ENCODE results near the gene KPNA1. TPM values are rescaled to one million over a fixed set of nuclear protein-coding genes. Genes with fewer than 3 reads are reported as not detected.

Gene KPNA1
- total and polyA plus RNA-seq, 7 donors, result 9.6 to 50.1 (median 34.9) TPM

DNA sequence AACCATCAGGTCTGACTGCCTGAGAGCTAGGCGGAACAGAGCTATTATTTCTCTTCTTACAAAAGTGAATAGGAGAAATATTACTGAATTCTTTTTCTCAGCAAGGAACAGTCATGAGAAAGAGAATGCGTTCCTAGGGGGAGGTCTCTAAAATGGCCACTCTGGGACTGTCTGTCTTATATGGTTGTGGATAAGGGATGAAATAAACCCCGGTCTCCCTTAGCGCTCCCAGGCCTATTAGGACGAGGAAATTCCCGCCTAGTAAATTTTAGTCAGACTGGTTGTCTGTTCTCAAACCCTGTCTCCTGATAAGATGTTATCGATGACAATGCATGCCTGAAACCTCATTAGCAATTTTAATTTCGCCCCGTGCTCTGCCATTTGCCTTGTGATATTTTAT, 78.8 kb downstream of the KPNA1 start:
- intact Hi-C loops (cut with DNase I), result no loop called here
- no peak overlapping the region for H3K4me3 ChIP-seq
- no peaks in the 10 kb centered on the region for H3K27me3 ChIP-seq
- TF ChIP-seq POLR2AphosphoS5 (IDR thresholded peaks at IDR 0.05) (no peak), POLR2A (IDR thresholded peaks at IDR 0.05) (no peak), EP300 (IDR thresholded peaks at IDR 0.05) (no peak), CTCF (IDR thresholded peaks at IDR 0.05) (no peak)
- H3K27ac ChIP-seq, result no peak overlapping the region
- no peak for DNase-seq
- H3K9me3 ChIP-seq, result no peaks in the 10 kb centered on the region
- no peaks in the 10 kb centered on the region for H3K4me1 ChIP-seq
- WGBS, 2 donors, result 93 to 99% methylated on average over 9 of the region's 9 CpGs
- H3K36me3 ChIP-seq, result peaks cover 0 to 93% (median 48%) of the 10 kb centered on the region in 4 donors

GRCh38 chr3:122430371-122430770, 84.4 kb downstream of the KPNA1 start:
- no peak overlapping the region for H3K27ac ChIP-seq
- no peaks in the 10 kb centered on the region for H3K4me1 ChIP-seq
- no peaks in the 10 kb centered on the region for H3K9me3 ChIP-seq
- 93 to 96% methylated on average over 2 of the region's 2 CpGs for WGBS, 2 donors
- H3K27me3 ChIP-seq, result no peaks in the 10 kb centered on the region
- no peak for TF ChIP-seq CTCF (IDR thresholded peaks at IDR 0.05)
- no peak for TF ChIP-seq EP300 (IDR thresholded peaks at IDR 0.05)
- TF ChIP-seq POLR2A (IDR thresholded peaks at IDR 0.05), result no peak
- no peak for TF ChIP-seq POLR2AphosphoS5 (IDR thresholded peaks at IDR 0.05)
- no peak for DNase-seq
- intact Hi-C loops (cut with DNase I), result no loop called here
- no peak overlapping the region for H3K4me3 ChIP-seq
- peaks cover 0 to 70% (median 28%) of the 10 kb centered on the region in 4 donors for H3K36me3 ChIP-seq

DNA sequence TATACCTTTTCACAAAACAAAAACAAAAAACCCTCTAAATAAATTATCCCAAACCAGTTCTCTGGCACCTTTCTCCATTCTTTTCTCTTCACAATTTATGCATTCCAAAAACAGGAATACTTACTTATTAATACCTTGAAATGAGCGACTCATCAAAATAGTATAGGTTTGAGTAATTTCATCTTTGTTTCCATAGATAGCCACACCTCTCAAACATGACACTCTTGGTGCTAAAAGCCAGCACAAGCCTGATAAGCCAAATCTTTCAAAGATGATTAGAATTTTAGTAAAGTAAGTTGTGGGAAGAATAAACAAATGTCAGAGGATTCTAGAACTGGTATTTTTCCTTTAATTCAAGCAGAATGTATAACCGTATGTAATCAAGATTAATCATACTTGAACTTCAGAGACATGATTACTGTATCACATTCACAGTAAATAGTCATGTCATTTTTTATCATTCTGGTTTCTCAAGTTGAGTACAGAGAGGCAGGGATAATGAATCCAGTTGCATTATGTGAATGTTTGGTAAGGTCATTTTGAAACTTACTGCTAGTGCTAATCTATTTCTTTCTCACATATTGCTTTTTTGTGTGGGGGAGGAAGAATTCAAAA, 86.8 kb downstream of the KPNA1 start:
- intact Hi-C loops (cut with DNase I), result no loop called here
- Histone ChIP-seq H3K27ac (no peak overlapping the region), H3K36me3 (peaks cover 0 to 65% (median 24%) of the 10 kb centered on the region in 4 donors), H3K27me3 (no peaks in the 10 kb centered on the region), H3K4me3 (no peak overlapping the region), H3K4me1 (no peaks in the 10 kb centered on the region), H3K9me3 (no peaks in the 10 kb centered on the region)
- no peak for DNase-seq
- TF ChIP-seq POLR2AphosphoS5 (IDR thresholded peaks at IDR 0.05) (no peak), CTCF (IDR thresholded peaks at IDR 0.05) (no peak), EP300 (IDR thresholded peaks at IDR 0.05) (no peak), POLR2A (IDR thresholded peaks at IDR 0.05) (no peak)
- WGBS, 2 donors, result 79 to 85% methylated on average over 2 of the region's 2 CpGs

GRCh38 chr3:122421836-122422235, 92.9 kb downstream of the KPNA1 start:
- Histone ChIP-seq H3K4me1 (peaks cover 0 to 11% (median 9%) of the 10 kb centered on the region in 4 donors), H3K27me3 (no peaks in the 10 kb centered on the region), H3K27ac (no peak overlapping the region), H3K36me3 (peaks cover 0 to 44% (median 13%) of the 10 kb centered on the region in 4 donors), H3K4me3 (no peak overlapping the region), H3K9me3 (no peaks in the 10 kb centered on the region)
- 93 to 96% methylated on average over 2 of the region's 2 CpGs for WGBS, 2 donors
- no peak for DNase-seq
- intact Hi-C loops (cut with DNase I), result no loop called here
- no peak for TF ChIP-seq EP300 (IDR thresholded peaks at IDR 0.05)
- TF ChIP-seq CTCF (IDR thresholded peaks at IDR 0.05), result no peak
- TF ChIP-seq POLR2A (IDR thresholded peaks at IDR 0.05), result no peak
- no peak for TF ChIP-seq POLR2AphosphoS5 (IDR thresholded peaks at IDR 0.05)

GRCh38 chr3:122421101-122421500, 93.6 kb downstream of the KPNA1 start:
- 92 to 97% methylated on average over 4 of the region's 4 CpGs for WGBS, 2 donors
- Histone ChIP-seq H3K36me3 (peaks cover 0 to 37% (median 6%) of the 10 kb centered on the region in 4 donors), H3K27ac (no peak overlapping the region), H3K4me3 (no peak overlapping the region), H3K4me1 (peaks cover 0 to 13% (median 11%) of the 10 kb centered on the region in 4 donors), H3K27me3 (no peaks in the 10 kb centered on the region), H3K9me3 (no peaks in the 10 kb centered on the region)
- DNase-seq, result no peak
- intact Hi-C loops (cut with DNase I), result no loop called here
- TF ChIP-seq POLR2A (IDR thresholded peaks at IDR 0.05) (no peak), EP300 (IDR thresholded peaks at IDR 0.05) (no peak), CTCF (IDR thresholded peaks at IDR 0.05) (no peak), POLR2AphosphoS5 (IDR thresholded peaks at IDR 0.05) (no peak)
